GM12878 (cell line): Measurements from ENCODE around the gene NIPAL4. TPM values are rescaled to one million over a fixed set of nuclear protein-coding genes. Genes with fewer than 3 reads are reported as not detected.

Experiments
- ATAC-seq: fragments of 200-7000 bp; cut with Tn5 transposase; 3 replicates; pipeline ENCODE4 v1.9.1; 2020; ENCODE audit warnings: mild to moderate bottlenecking, moderate library complexity
- BruUV-seq: library from RNA; stranded (reverse); fragments of 400-500 nt; replicated peaks from 2 replicates; lab custom pipeline; 2021; lab: Mats Ljungman, UMichigan
- CTCF ChIA-PET: fragments of 300-600 bp; sonication (Branson Sonifier 250); formaldehyde crosslinking; extraction: SDS; loops from one replicate; lab custom pipeline; 2021; ENCODE audit warnings: inconsistent platforms; lab: Yijun Ruan, JAX
- POLR2A ChIA-PET: fragments of 350-600 bp; formaldehyde crosslinking; extraction: SDS; loops from one replicate; lab custom pipeline; 2021; ENCODE audit warnings: inconsistent platforms; lab: Charles Lee
- RAD21 ChIA-PET: fragments of 300-600 bp; sonication (Branson Sonifier 250); formaldehyde crosslinking; loops from one replicate; lab custom pipeline; 2023; ENCODE audit warnings: antibody characterized with exemption; ENCODE audit not compliant: unreplicated experiment; lab: Charles Lee
- SMC1A ChIA-PET: fragments of 300-600 bp; sonication (Branson Sonifier 250); formaldehyde crosslinking; loops from one replicate; lab custom pipeline; 2023; ENCODE audit not compliant: unreplicated experiment, uncharacterized antibody; lab: Charles Lee
- DNase-seq: peaks from one replicate; pipeline ENCODE4 v3.0.0-alpha.2; 2011; ENCODE audit warnings: low read depth, low spot score
- FAIRE-seq: peaks from 3 replicates; lab custom pipeline; 2011; peaks lifted over from hg19 to GRCh38; lab: Jason Lieb, UNC
- H2AFZ ChIP-seq: 2 replicates; pipeline ENCODE4 v1.6.0; 2011; ENCODE audit warnings: low read depth, low read length, control low read depth; ENCODE audit not compliant: control insufficient read depth
- H3K27ac ChIP-seq: 2 replicates; pipeline ENCODE4 v1.5.1; 2011; ENCODE audit warnings: control low read depth; ENCODE audit not compliant: control insufficient read depth, insufficient read depth
- H3K27me3 ChIP-seq, 2 experiments: replicated peaks in 1 of 2; 2 replicates each; pipeline versions ENCODE4 v1.6.0 to v1.6.1; 2011; ENCODE audit warnings: low read length in 1 of 2; ENCODE audit not compliant: control insufficient read depth in 2 of 2, insufficient read depth in 2 of 2
- H3K36me3 ChIP-seq, 2 experiments: 2 replicates each; pipeline ENCODE4 v1.5.1; 2011; ENCODE audit warnings: low read length in 1 of 2; ENCODE audit not compliant: control insufficient read depth in 2 of 2, insufficient read depth in 2 of 2
- H3K4me1 ChIP-seq: 2 replicates; pipeline ENCODE4 v1.6.1; 2011; ENCODE audit warnings: mild to moderate bottlenecking, low read length, moderate library complexity, mixed read lengths; ENCODE audit not compliant: control insufficient read depth, insufficient read depth
- H3K4me2 ChIP-seq: 2 replicates; pipeline ENCODE4 v1.6.0; 2011; ENCODE audit warnings: control low read depth; ENCODE audit not compliant: control insufficient read depth, insufficient read depth
- H3K4me3 ChIP-seq: fragments of 200-600 bp; sonication (generic); 2 replicates; pipeline ENCODE4 v1.5.1; 2016
- H3K79me2 ChIP-seq: 2 replicates; pipeline ENCODE4 v1.6.0; 2011; ENCODE audit warnings: low read length; ENCODE audit not compliant: control insufficient read depth, insufficient read depth
- H3K9ac ChIP-seq: 2 replicates; pipeline ENCODE4 v1.8.0; 2011; ENCODE audit warnings: low read length, control low read depth, mixed read lengths; ENCODE audit not compliant: control insufficient read depth, insufficient read depth
- H3K9me3 ChIP-seq: replicated peaks from 3 replicates; pipeline ENCODE4 v1.5.1; 2011; ENCODE audit warnings: mild to moderate bottlenecking, low read length; ENCODE audit not compliant: control insufficient read depth, insufficient read depth
- H4K20me1 ChIP-seq: 2 replicates; pipeline ENCODE4 v1.6.0; 2011; ENCODE audit not compliant: control insufficient read depth, insufficient read depth
- BACH1 ChIP-seq: fragments of 450-650 bp; IDR thresholded peaks from 2 replicates; pipeline ENCODE4 v1.6.1; 2017; ENCODE audit warnings: mild to moderate bottlenecking, borderline replicate concordance
- BCLAF1 ChIP-seq: fragments of 450-650 bp; IDR thresholded peaks from 2 replicates; pipeline ENCODE4 v1.6.1; 2017; ENCODE audit warnings: antibody characterized with exemption, mild to moderate bottlenecking, moderate library complexity
- CEBPB ChIP-seq, 2 experiments: fragments of 150-350 bp in 1 of 2; IDR thresholded peaks; 2 replicates each; pipeline ENCODE4 v1.6.1; 2012 to 2014; ENCODE audit warnings: low read depth in 2 of 2, low read length in 2 of 2, borderline replicate concordance in 1 of 2, inconsistent platforms in 1 of 2
- CHD2 ChIP-seq: IDR thresholded peaks from 2 replicates; pipeline ENCODE4 v1.6.1; 2011; ENCODE audit warnings: low read depth, low read length, improper control_type of control experiment, borderline replicate concordance
- FOS ChIP-seq: IDR thresholded peaks from 3 replicates; pipeline ENCODE4 v1.6.1; 2011; ENCODE audit warnings: borderline replicate concordance; ENCODE audit not compliant: insufficient read length; ENCODE audit errors: extremely low read depth
- GABPA ChIP-seq: IDR thresholded peaks from 2 replicates; pipeline ENCODE4 v1.6.1; 2014; ENCODE audit warnings: antibody characterized with exemption, low read depth, mild to moderate bottlenecking, inconsistent platforms
- POLR2A ChIP-seq: IDR thresholded peaks from 2 replicates; pipeline ENCODE4 v1.6.1; 2011; ENCODE audit warnings: low read depth, mild to moderate bottlenecking, low read length
- RFX5 ChIP-seq: IDR thresholded peaks from 2 replicates; pipeline ENCODE4 v1.6.1; 2011; ENCODE audit warnings: low read depth, low read length, improper control_type of control experiment
- SREBF1 ChIP-seq: IDR thresholded peaks from 2 replicates; pipeline ENCODE4 v1.6.1; 2012; ENCODE audit warnings: mild to moderate bottlenecking, low read length
- TCF3 ChIP-seq: IDR thresholded peaks from 2 replicates; pipeline ENCODE4 v1.6.1; 2012; ENCODE audit warnings: low read depth, mild to moderate bottlenecking, low read length, borderline replicate concordance; ENCODE audit not compliant: insufficient read depth
- ZBTB33 ChIP-seq: fragments of 450-650 bp; IDR thresholded peaks from 2 replicates; pipeline ENCODE4 v1.6.1; 2017; ENCODE audit warnings: mild to moderate bottlenecking
- ZNF687 ChIP-seq: fragments of 450-650 bp; IDR thresholded peaks from 2 replicates; pipeline ENCODE4 v1.6.1; 2017; ENCODE audit warnings: mild to moderate bottlenecking, moderate library complexity
- WGBS: methylation state at CpG from one replicate; pipeline ENCODE4 v1.1.6; 2016; ENCODE audit warnings: low lambda C conversion rate; ENCODE audit not compliant: insufficient replicate concordance, insufficient coverage; ENCODE audit errors: missing lambda C conversion rate; 5-methylcytosine and 5-hydroxymethylcytosine counted together
- in situ Hi-C: fragments of 300-500 bp; cut with MboI; formaldehyde crosslinking; loops from 9 replicates; pipeline ENCODE4 v1.14.3; 2018; ENCODE audit warnings: mixed read lengths
- intact Hi-C: fragments of 100-400 bp; cut with micrococcal nuclease; formaldehyde crosslinking; loops from one replicate; pipeline ENCODE4 v1.14.2; 2022; ENCODE audit not compliant: unreplicated experiment
- polyA plus RNA-seq, 11 experiments: library from polyadenylated mRNA; depleted of rRNA in 4 of 11; unstranded in 6 of 11; stranded (reverse) in 5 of 11; fragments of >200 nt; fragmentation: Nextera tagmentation in 4 of 11; fragmentation: Illumina TruSeq in 1 of 11; extraction: Ambion mirVana in 4 of 11; extraction: Trizol in 1 of 11; gene quantifications; 1 replicate in 1 of 11; 2 replicates in 10 of 11; pipeline versions ENCODE4 v1.2.1 to v1.2.3, GENCODE V29; 2011 to 2016; ENCODE audit warnings: inconsistent platforms in 2 of 11, missing spikeins in 2 of 11, low read depth in 1 of 11
- total RNA-seq, 4 experiments: library from RNA; depleted of rRNA in 3 of 4; stranded (reverse); fragments of >200 nt in 3 of 4; fragmentation: Illumina TruSeq in 1 of 4; extraction: Trizol in 1 of 4; gene quantifications; 2 replicates each; pipeline versions ENCODE4 v1.2.1 to v1.2.3, GENCODE V29; 2013 to 2021

NIPAL4 gene
- total and polyA plus RNA-seq, 10 of the 15 experiments (the other 5 are each of a cell fraction or from before 2014, with no cell fraction given): 0.11 to 15.5 (median 5.9) TPM

- BruUV-seq: no TSS peak
- no peak for FAIRE-seq
- H2AFZ ChIP-seq: no peak overlapping the region
- TF ChIP-seq CHD2 (no peak), RFX5 (no peak), ZBTB33 (no peak), TCF3 (no peak), GABPA (no peak), ZNF687 (no peak), FOS (no peak), SREBF1 (no peak), CEBPB (IDR thresholded peaks at IDR 0.05; ENCODE audit: borderline replicate concordance in 1 of 2, low read depth in 2 of 2, low read length in 2 of 2) (no peak), POLR2A (no peak), BACH1 (no peak), BCLAF1 (no peak)
- TF ChIP-seq, all 136 proteins: peak for 0
- Histone ChIP-seq H3K27me3 (no peaks in the 10 kb centered on the region; a peak in 2 of 4 replicates), H4K20me1 (no peaks in the 10 kb centered on the region), H3K27ac (no peak overlapping the region), H3K36me3 (no peaks in the 10 kb centered on the region), H3K9me3 (no peaks in the 10 kb centered on the region), H3K79me2 (no peaks in the 10 kb centered on the region), H3K4me3 (no peak overlapping the region), H3K4me2 (no peak overlapping the region), H3K4me1 (peaks cover 12% of the 10 kb centered on the region), H3K9ac (no peak overlapping the region)
- no peak for DNase-seq
- intact Hi-C loops: no loop called here
- SMC1A ChIA-PET: interaction anchor here (0.7 to 3.0 kb wide), 5 partner anchors 19 to 260 kb away, joined by 3 to 8 read pairs (median 3); no protein-coding TSS in a partner anchor
- 50% methylated on average over 5 of the region's 5 CpGs for WGBS
- CTCF ChIA-PET: interaction anchor here (0.5 to 17.4 kb wide), 7 partner anchors 11 to 717 kb away, joined by 3 to 248 read pairs (median 3); partner anchors contain the start of gene LSM11
- no peak for ATAC-seq
- RAD21 ChIA-PET: interaction anchor here (0.7 kb wide), 1 partner anchor 27 kb away, joined by 3 read pairs; no protein-coding TSS in a partner anchor
- POLR2A ChIA-PET: interaction anchor here (0.6 kb wide), 1 partner anchor 188 kb away, joined by 4 read pairs; no protein-coding TSS in a partner anchor
- in situ Hi-C loops: no loop called here
These were observed 1.2 kb upstream of the NIPAL4 start for GRCh38 chr5:157458835-157459234.
